NT2/D1 (cell line): Measurements from ENCODE around the gene GGT7.

Source experiments
- DNase-seq: peaks from one replicate; pipeline ENCODE4 v3.0.0-alpha.2; 2011; ENCODE audit warnings: low read depth, low spot score
- H3K27me3 ChIP-seq: 2 replicates; pipeline ENCODE4 v1.6.0; 2011; ENCODE audit warnings: mild to moderate bottlenecking; ENCODE audit not compliant: insufficient read length, insufficient read depth
- H3K36me3 ChIP-seq: 2 replicates; pipeline ENCODE4 v1.6.1; 2011; ENCODE audit warnings: mild to moderate bottlenecking, low read length, mixed read lengths; ENCODE audit not compliant: insufficient read depth, insufficient read length
- H3K4me1 ChIP-seq: 2 replicates; pipeline ENCODE4 v1.5.1; 2011; ENCODE audit not compliant: insufficient read depth, insufficient read length
- H3K4me3 ChIP-seq: 2 replicates; pipeline ENCODE4 v1.5.1; 2011; ENCODE audit warnings: low read depth; ENCODE audit not compliant: insufficient read length
- H3K9ac ChIP-seq: 2 replicates; pipeline ENCODE4 v1.6.0; 2011; ENCODE audit warnings: low read depth; ENCODE audit not compliant: insufficient read length
- H3K9me3 ChIP-seq: 2 replicates; pipeline ENCODE4 v1.5.1; 2011; ENCODE audit warnings: mild to moderate bottlenecking, low read length; ENCODE audit not compliant: insufficient read depth
- SUZ12 ChIP-seq: IDR thresholded peaks from 2 replicates; pipeline ENCODE4 v1.6.1; 2011; ENCODE audit not compliant: insufficient read length, insufficient read depth; ENCODE audit errors: extremely low read depth
- YY1 ChIP-seq: IDR thresholded peaks from 2 replicates; pipeline ENCODE4 v1.6.1; 2011; ENCODE audit not compliant: insufficient read length, insufficient read depth
- ZNF274 ChIP-seq: IDR thresholded peaks from 2 replicates; pipeline ENCODE4 v1.6.1; 2011; ENCODE audit warnings: mild to moderate bottlenecking, low read depth, low read length

Gene GGT7

GRCh38 chr20:34872622-34873224 lies at the start of gene GGT7:
GGT7 (minus strand) TSS chr20:34872856; CDS start chr20:34872815, 41 bp downstream.
- Histone ChIP-seq H3K27me3 (peaks cover 35% of the 10 kb centered on the region), H3K4me1 (peaks cover 4% of the 10 kb centered on the region), H3K9me3 (no peaks in the 10 kb centered on the region), H3K4me3 (peak within 1 kb of the TSS; percentile 90), H3K9ac (peak within 1 kb of the TSS; percentile 83), H3K36me3 (peaks cover 5% of the 10 kb centered on the region)
- DNase-seq: peak; percentile 60
- TF ChIP-seq SUZ12: no peak
- no peak for TF ChIP-seq YY1
- no peak for TF ChIP-seq ZNF274

- TF ChIP-seq SUZ12 (no peak), YY1 (no peak), ZNF274 (no peak)
- Histone ChIP-seq H3K36me3 (peaks cover 30% of the 10 kb centered on the region), H3K9ac (no peak overlapping the region), H3K4me3 (no peak overlapping the region), H3K27me3 (no peaks in the 10 kb centered on the region), H3K9me3 (peaks cover 12% of the 10 kb centered on the region; the same call in 1 of the 2 replicates), H3K4me1 (no peaks in the 10 kb centered on the region)
- DNase-seq: no peak
These were observed 48.8 kb upstream of the GGT7 start for GRCh38 chr20:34921436-34921835.

- no peak for TF ChIP-seq SUZ12
- no peak for TF ChIP-seq YY1
- no peak for TF ChIP-seq ZNF274
- Histone ChIP-seq H3K27me3 (no peaks in the 10 kb centered on the region), H3K36me3 (peaks cover 16% of the 10 kb centered on the region), H3K9ac (no peak overlapping the region), H3K4me1 (no peaks in the 10 kb centered on the region), H3K9me3 (peaks cover 12% of the 10 kb centered on the region; the same call in 1 of the 2 replicates), H3K4me3 (no peak overlapping the region)
- DNase-seq: no peak
These were observed 47.4 kb upstream of the GGT7 start for GRCh38 chr20:34920055-34920454.

GRCh38 chr20:34916774-34917354 lies 44.2 kb upstream of the GGT7 start:
- Histone ChIP-seq H3K36me3 (peaks cover 6% of the 10 kb centered on the region), H3K9ac (no peak overlapping the region), H3K4me3 (no peak overlapping the region), H3K4me1 (no peaks in the 10 kb centered on the region), H3K27me3 (no peaks in the 10 kb centered on the region), H3K9me3 (no peaks in the 10 kb centered on the region)
- no peak for DNase-seq
- no peak for TF ChIP-seq YY1
- no peak for TF ChIP-seq SUZ12
- TF ChIP-seq ZNF274: no peak

- H3K9ac ChIP-seq: no peak overlapping the region
- H3K36me3 ChIP-seq: peaks cover 2% of the 10 kb centered on the region
- no peaks in the 10 kb centered on the region for H3K9me3 ChIP-seq
- no peak for DNase-seq
- no peak overlapping the region for H3K4me3 ChIP-seq
- no peaks in the 10 kb centered on the region for H3K4me1 ChIP-seq
- TF ChIP-seq SUZ12 (no peak), ZNF274 (no peak), YY1 (no peak)
- no peaks in the 10 kb centered on the region for H3K27me3 ChIP-seq
These were observed 43.2 kb upstream of the GGT7 start for GRCh38 chr20:34915749-34916455.

GRCh38 chr20:34915131-34915530 lies 42.5 kb upstream of the GGT7 start:
- no peaks in the 10 kb centered on the region for H3K4me1 ChIP-seq
- no peaks in the 10 kb centered on the region for H3K27me3 ChIP-seq
- H3K9ac ChIP-seq: no peak overlapping the region
- no peaks in the 10 kb centered on the region for H3K36me3 ChIP-seq
- no peaks in the 10 kb centered on the region for H3K9me3 ChIP-seq
- no peak for DNase-seq
- no peak overlapping the region for H3K4me3 ChIP-seq
- TF ChIP-seq ZNF274 (no peak), SUZ12 (no peak), YY1 (no peak)

- no peak overlapping the region for H3K4me3 ChIP-seq
- H3K4me1 ChIP-seq: peaks cover 2% of the 10 kb centered on the region
- no peak for DNase-seq
- no peaks in the 10 kb centered on the region for H3K36me3 ChIP-seq
- no peaks in the 10 kb centered on the region for H3K27me3 ChIP-seq
- H3K9me3 ChIP-seq: no peaks in the 10 kb centered on the region
- TF ChIP-seq YY1: no peak
- TF ChIP-seq ZNF274: no peak
- no peak for TF ChIP-seq SUZ12
- H3K9ac ChIP-seq: no peak overlapping the region
These were observed 35.2 kb upstream of the GGT7 start for GRCh38 chr20:34907616-34908469.
